ENCODE data around the gene PREX1.

DNA sequence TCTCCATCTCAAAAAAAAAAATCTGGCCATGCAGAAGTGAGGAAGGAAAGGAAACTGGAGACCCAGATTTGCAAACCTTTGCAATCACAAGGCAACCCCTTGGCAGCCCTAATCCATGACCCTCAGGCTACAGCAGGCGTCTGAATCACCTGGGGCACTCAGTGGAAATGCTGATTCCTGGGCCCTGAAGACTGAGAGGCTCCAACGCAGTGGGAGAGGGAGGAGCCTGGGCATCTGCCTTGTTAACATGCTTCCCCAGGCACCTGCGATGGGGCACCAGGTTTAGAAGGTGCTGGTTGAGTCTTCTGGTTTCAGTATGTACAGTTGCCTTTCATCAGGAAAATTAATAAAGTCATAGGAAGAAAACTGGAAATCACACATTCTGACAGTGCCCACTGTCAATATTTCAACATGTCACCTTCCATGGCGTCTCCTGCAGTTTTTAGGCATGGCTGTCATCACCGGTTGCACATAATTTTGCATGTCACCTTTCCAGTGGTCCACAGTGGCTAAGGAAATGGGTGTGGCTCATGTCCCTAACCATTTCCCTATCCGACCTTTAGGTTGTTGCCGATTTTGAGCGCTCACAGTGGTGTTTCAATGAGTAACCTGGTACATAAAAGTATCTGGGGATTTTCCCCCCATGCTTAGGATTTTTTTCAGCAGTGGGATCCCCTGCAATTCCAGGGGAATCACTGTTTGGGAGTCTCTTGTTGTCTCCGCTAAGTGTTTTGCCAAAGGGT is 56.9 kb downstream of the PREX1 start:
- TF ChIP-seq, protein P1, sequence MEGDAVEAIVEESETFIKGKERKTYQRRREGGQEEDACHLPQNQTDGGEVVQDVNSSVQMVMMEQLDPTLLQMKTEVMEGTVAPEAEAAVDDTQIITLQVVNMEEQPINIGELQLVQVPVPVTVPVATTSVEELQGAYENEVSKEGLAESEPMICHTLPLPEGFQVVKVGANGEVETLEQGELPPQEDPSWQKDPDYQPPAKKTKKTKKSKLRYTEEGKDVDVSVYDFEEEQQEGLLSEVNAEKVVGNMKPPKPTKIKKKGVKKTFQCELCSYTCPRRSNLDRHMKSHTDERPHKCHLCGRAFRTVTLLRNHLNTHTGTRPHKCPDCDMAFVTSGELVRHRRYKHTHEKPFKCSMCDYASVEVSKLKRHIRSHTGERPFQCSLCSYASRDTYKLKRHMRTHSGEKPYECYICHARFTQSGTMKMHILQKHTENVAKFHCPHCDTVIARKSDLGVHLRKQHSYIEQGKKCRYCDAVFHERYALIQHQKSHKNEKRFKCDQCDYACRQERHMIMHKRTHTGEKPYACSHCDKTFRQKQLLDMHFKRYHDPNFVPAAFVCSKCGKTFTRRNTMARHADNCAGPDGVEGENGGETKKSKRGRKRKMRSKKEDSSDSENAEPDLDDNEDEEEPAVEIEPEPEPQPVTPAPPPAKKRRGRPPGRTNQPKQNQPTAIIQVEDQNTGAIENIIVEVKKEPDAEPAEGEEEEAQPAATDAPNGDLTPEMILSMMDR (IDR thresholded peaks at IDR 0.05) = no peak
- TF ChIP-seq POLR2A (IDR thresholded peaks at IDR 0.05) = no peak

Measured in adrenal gland (tissue), 5 donors.